ENCODE measurements around the gene MAT2B.

GRCh38 chr5:163529698-163530097 lies 24.3 kb downstream of the MAT2B start:
- TF ChIP-seq CTCF (IDR thresholded peaks at IDR 0.05; ENCODE audit: insufficient read depth, low read length, poor library complexity, severe bottlenecking) = no peak
- no peak for TF ChIP-seq EZH2phosphoT487 (conservative IDR thresholded peaks at IDR 0.05; ENCODE audit: low read length)

All from SU-DHL-6 (cell line).